ENCODE measurements around the gene PDGFC. TPM values are rescaled to one million over a fixed set of nuclear protein-coding genes. Genes with fewer than 3 reads are reported as not detected.

Gene PDGFC
- total RNA-seq: 70.0 to 131 TPM (median 70.9 TPM) in 3 replicates
- long read RNA-seq, full-length matches to known transcripts: 103 of 133 reads
- long read RNA-seq, partial matches to known transcripts: 5 of 133 reads
- long read RNA-seq, other reads (novel, unspliced or antisense): 25 of 133 reads

GRCh38 chr4:156971676-156972378, at the start of gene PDGFC:
Gene PDGFC, minus strand, starts transcription at chr4:156971799. Its CDS starts 896 bp downstream, at chr4:156970903.
- H3K9me3 Mint-ChIP-seq (ENCODE audit: low read depth): no peaks in the 10 kb centered on the region
- H3K4me3 Mint-ChIP-seq (ENCODE audit: unreplicated experiment): peak within 1 kb of the TSS; percentile 82
- H3K27ac Mint-ChIP-seq (ENCODE audit: unreplicated experiment): peak within 1 kb of the TSS; percentile 92
- peaks cover 74% of the 10 kb centered on the region for H3K4me1 Mint-ChIP-seq (ENCODE audit: low read depth)
- peak; percentile 93 for DNase-seq (ENCODE audit: low spot score)
- no peaks in the 10 kb centered on the region for H3K27me3 Mint-ChIP-seq (ENCODE audit: low read depth)
- TF ChIP-seq CTCF (IDR thresholded peaks at IDR 0.05): peak; percentile 78
- no peaks in the 10 kb centered on the region for H3K36me3 Mint-ChIP-seq (ENCODE audit: low read depth)

GRCh38 chr4:157020882-157021281, 49.3 kb upstream of the PDGFC start:
- Mint-ChIP-seq H3K27ac (ENCODE audit: unreplicated experiment) (no peak overlapping the region), H3K4me1 (ENCODE audit: low read depth) (no peaks in the 10 kb centered on the region), H3K36me3 (ENCODE audit: low read depth) (no peaks in the 10 kb centered on the region), H3K27me3 (ENCODE audit: low read depth) (no peaks in the 10 kb centered on the region), H3K4me3 (ENCODE audit: unreplicated experiment) (no peak overlapping the region), H3K9me3 (ENCODE audit: low read depth) (no peaks in the 10 kb centered on the region)
- TF ChIP-seq CTCF (IDR thresholded peaks at IDR 0.05): no peak
- no peak for DNase-seq (ENCODE audit: low spot score)

- no peaks in the 10 kb centered on the region for H3K9me3 Mint-ChIP-seq (ENCODE audit: low read depth)
- H3K36me3 Mint-ChIP-seq (ENCODE audit: low read depth): no peaks in the 10 kb centered on the region
- no peak overlapping the region for H3K27ac Mint-ChIP-seq (ENCODE audit: unreplicated experiment)
- no peak for DNase-seq (ENCODE audit: low spot score)
- no peaks in the 10 kb centered on the region for H3K27me3 Mint-ChIP-seq (ENCODE audit: low read depth)
- peaks cover 13% of the 10 kb centered on the region for H3K4me1 Mint-ChIP-seq (ENCODE audit: low read depth)
- no peak overlapping the region for H3K4me3 Mint-ChIP-seq (ENCODE audit: unreplicated experiment)
- no peak for TF ChIP-seq CTCF (IDR thresholded peaks at IDR 0.05)
Measured at GRCh38 chr4:157018920-157019490, 47.4 kb upstream of the PDGFC start.

GRCh38 chr4:157014621-157015591, 43.3 kb upstream of the PDGFC start:
- H3K4me3 Mint-ChIP-seq (ENCODE audit: unreplicated experiment): no peak overlapping the region
- DNase-seq (ENCODE audit: low spot score): no peak
- no peaks in the 10 kb centered on the region for H3K27me3 Mint-ChIP-seq (ENCODE audit: low read depth)
- no peaks in the 10 kb centered on the region for H3K9me3 Mint-ChIP-seq (ENCODE audit: low read depth)
- H3K27ac Mint-ChIP-seq (ENCODE audit: unreplicated experiment): peak overlapping the region; percentile 67
- peak; percentile 29 for TF ChIP-seq CTCF (IDR thresholded peaks at IDR 0.05)
- H3K4me1 Mint-ChIP-seq (ENCODE audit: low read depth): peaks cover 27% of the 10 kb centered on the region
- no peaks in the 10 kb centered on the region for H3K36me3 Mint-ChIP-seq (ENCODE audit: low read depth)

GRCh38 chr4:157013656-157014055, 42.1 kb upstream of the PDGFC start:
- no peak overlapping the region for H3K27ac Mint-ChIP-seq (ENCODE audit: unreplicated experiment)
- H3K4me1 Mint-ChIP-seq (ENCODE audit: low read depth): peaks cover 27% of the 10 kb centered on the region
- TF ChIP-seq CTCF (IDR thresholded peaks at IDR 0.05): no peak
- no peaks in the 10 kb centered on the region for H3K9me3 Mint-ChIP-seq (ENCODE audit: low read depth)
- H3K36me3 Mint-ChIP-seq (ENCODE audit: low read depth): no peaks in the 10 kb centered on the region
- DNase-seq (ENCODE audit: low spot score): no peak
- H3K27me3 Mint-ChIP-seq (ENCODE audit: low read depth): no peaks in the 10 kb centered on the region
- H3K4me3 Mint-ChIP-seq (ENCODE audit: unreplicated experiment): no peak overlapping the region
